ENCODE measurements around the gene CYP39A1. TPM values are rescaled to one million over a fixed set of nuclear protein-coding genes. Genes with fewer than 3 reads are reported as not detected.

The CYP39A1 gene
- total RNA-seq, 1 experiment from 2014 or later, result not detected

DNA sequence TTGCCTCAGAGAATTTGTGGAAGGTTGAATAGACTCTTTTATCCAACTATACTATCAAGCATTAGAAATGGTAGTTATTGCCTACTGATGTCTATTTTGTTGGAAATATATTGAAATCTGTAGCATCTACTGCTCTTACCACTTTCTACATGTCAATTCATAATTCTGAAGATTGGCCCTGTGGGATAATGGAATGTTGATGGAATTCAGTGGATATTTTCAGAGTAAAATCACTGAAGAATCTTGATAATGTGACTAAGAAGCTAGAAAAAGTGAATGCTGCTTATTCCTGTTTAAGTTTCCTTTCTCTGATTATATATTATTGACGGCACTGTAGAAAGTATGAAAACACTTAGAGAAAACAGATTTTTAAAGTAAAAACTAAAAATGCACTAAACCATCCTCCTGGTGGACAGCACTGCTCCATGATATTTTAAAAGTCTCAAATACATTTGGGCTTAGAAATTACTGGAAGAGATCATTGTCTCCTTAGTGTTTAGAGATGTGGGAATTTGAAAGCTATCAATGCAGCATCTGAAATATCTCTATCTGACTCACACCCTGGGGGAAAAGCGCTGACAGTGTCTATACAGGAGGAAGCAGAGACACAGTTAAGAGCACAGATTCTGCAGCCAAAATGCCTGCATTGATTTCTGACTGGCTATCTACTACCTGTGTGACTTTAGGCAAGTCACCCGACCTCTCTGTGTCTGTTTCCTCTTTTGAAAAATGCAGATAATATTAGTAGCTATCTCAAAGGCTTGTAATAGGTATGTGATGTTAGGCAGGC lies 123.5 kb downstream of the CYP39A1 start:
- no peaks in the 10 kb centered on the region for H3K4me1 ChIP-seq (ENCODE audit: insufficient read depth, low read length, poor library complexity, severe bottlenecking)
- BruUV-seq (replicated peaks), result no TSS peak
- intact Hi-C loops (cut with micrococcal nuclease; ENCODE audit: unreplicated experiment), result no loop called here
- no peaks in the 10 kb centered on the region for H3K9me3 ChIP-seq (ENCODE audit: low read depth, low read length, poor library complexity, severe bottlenecking)
- no peak for TF ChIP-seq EZH2 (IDR thresholded peaks at IDR 0.05; ENCODE audit: borderline replicate concordance, low read depth, low read length, poor library complexity, severe bottlenecking)
- TF ChIP-seq, protein P1, sequence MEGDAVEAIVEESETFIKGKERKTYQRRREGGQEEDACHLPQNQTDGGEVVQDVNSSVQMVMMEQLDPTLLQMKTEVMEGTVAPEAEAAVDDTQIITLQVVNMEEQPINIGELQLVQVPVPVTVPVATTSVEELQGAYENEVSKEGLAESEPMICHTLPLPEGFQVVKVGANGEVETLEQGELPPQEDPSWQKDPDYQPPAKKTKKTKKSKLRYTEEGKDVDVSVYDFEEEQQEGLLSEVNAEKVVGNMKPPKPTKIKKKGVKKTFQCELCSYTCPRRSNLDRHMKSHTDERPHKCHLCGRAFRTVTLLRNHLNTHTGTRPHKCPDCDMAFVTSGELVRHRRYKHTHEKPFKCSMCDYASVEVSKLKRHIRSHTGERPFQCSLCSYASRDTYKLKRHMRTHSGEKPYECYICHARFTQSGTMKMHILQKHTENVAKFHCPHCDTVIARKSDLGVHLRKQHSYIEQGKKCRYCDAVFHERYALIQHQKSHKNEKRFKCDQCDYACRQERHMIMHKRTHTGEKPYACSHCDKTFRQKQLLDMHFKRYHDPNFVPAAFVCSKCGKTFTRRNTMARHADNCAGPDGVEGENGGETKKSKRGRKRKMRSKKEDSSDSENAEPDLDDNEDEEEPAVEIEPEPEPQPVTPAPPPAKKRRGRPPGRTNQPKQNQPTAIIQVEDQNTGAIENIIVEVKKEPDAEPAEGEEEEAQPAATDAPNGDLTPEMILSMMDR (conservative IDR thresholded peaks at IDR 0.05; ENCODE audit: low read depth, low read length), result no peak
- H3K27ac ChIP-seq (ENCODE audit: low read depth, low read length, poor library complexity, severe bottlenecking), result no peak overlapping the region
- ChIA-PET POLR2A (ENCODE audit: low non-redundant PET) (interaction anchor here (0.8 kb wide), 1 partner anchor 354 kb away, joined by 3 read pairs; no protein-coding TSS in a partner anchor), CTCF (no interaction called here)
- no peaks in the 10 kb centered on the region for H3K36me3 ChIP-seq (ENCODE audit: insufficient read depth, low read length, poor library complexity, severe bottlenecking)
- no peaks in the 10 kb centered on the region for H3K27me3 ChIP-seq (replicated peaks; ENCODE audit: insufficient read depth, low read depth, low read length, poor library complexity)
- no peak overlapping the region for H3K4me3 ChIP-seq (ENCODE audit: low read depth, low read length, poor library complexity, severe bottlenecking)
- DNase-seq (ENCODE audit: low spot score), result no peak

DNA sequence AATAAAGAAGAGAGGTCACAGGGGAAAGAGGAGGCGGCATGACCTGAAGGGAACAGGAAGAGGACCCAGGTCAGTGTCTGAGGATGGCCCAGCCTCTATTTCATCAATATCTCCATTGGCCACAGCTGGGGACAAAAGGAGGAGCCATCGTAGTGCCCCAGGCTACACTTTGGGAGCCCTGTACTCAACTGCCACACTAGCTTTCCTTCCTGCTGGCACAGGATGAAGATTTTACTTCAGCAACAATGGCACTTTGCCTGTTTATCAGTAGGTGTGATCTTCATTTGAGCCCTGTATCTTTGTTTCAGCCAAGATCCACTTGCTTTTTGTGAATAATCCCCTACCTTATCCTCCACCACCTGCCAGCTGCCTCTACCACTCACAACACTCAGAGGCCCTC lies 126.0 kb downstream of the CYP39A1 start:
- no peaks in the 10 kb centered on the region for H3K36me3 ChIP-seq (ENCODE audit: insufficient read depth, low read length, poor library complexity, severe bottlenecking)
- POLR2A ChIA-PET (ENCODE audit: low non-redundant PET), result no interaction called here
- BruUV-seq (replicated peaks), result no TSS peak
- H3K27ac ChIP-seq (ENCODE audit: low read depth, low read length, poor library complexity, severe bottlenecking), result no peak overlapping the region
- TF ChIP-seq EZH2 (IDR thresholded peaks at IDR 0.05; ENCODE audit: borderline replicate concordance, low read depth, low read length, poor library complexity, severe bottlenecking), result no peak
- TF ChIP-seq, protein P1 (conservative IDR thresholded peaks at IDR 0.05; ENCODE audit: low read depth, low read length), result no peak
- DNase-seq (ENCODE audit: low spot score), result no peak
- no peaks in the 10 kb centered on the region for H3K4me1 ChIP-seq (ENCODE audit: insufficient read depth, low read length, poor library complexity, severe bottlenecking)
- H3K4me3 ChIP-seq (ENCODE audit: low read depth, low read length, poor library complexity, severe bottlenecking), result no peak overlapping the region
- H3K27me3 ChIP-seq (replicated peaks; ENCODE audit: insufficient read depth, low read depth, low read length, poor library complexity), result no peaks in the 10 kb centered on the region
- no peaks in the 10 kb centered on the region for H3K9me3 ChIP-seq (ENCODE audit: low read depth, low read length, poor library complexity, severe bottlenecking)
- intact Hi-C loops (cut with micrococcal nuclease; ENCODE audit: unreplicated experiment), result no loop called here
- CTCF ChIA-PET, result no interaction called here

DNA sequence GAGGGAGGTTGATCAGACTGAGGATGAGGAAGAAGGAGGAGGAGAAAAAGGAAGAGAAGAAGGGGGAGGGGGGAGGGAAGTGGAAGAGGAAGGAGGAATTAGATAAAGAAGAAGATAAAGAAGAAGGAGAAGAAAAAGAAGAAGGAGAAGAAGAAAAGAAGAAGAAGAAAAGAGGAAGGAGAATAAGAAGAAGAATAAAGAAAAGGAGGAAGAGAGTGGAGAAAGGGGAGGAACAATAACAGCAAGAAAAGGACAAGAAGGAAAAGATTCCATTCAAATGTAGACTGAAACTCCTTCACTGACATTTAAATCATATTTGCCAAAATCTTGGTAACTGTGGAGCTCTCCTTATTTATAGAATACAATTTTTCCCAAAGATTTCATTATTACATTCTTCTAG lies 127.0 kb downstream of the CYP39A1 start:
- BruUV-seq (replicated peaks), result no TSS peak
- H3K27me3 ChIP-seq (replicated peaks; ENCODE audit: insufficient read depth, low read depth, low read length, poor library complexity), result no peaks in the 10 kb centered on the region
- intact Hi-C loops (cut with micrococcal nuclease; ENCODE audit: unreplicated experiment), result no loop called here
- no peak for DNase-seq (ENCODE audit: low spot score)
- ChIA-PET CTCF (no interaction called here), POLR2A (ENCODE audit: low non-redundant PET) (no interaction called here)
- no peak overlapping the region for H3K27ac ChIP-seq (ENCODE audit: low read depth, low read length, poor library complexity, severe bottlenecking)
- H3K4me1 ChIP-seq (ENCODE audit: insufficient read depth, low read length, poor library complexity, severe bottlenecking), result no peaks in the 10 kb centered on the region
- H3K4me3 ChIP-seq (ENCODE audit: low read depth, low read length, poor library complexity, severe bottlenecking), result no peak overlapping the region
- no peaks in the 10 kb centered on the region for H3K36me3 ChIP-seq (ENCODE audit: insufficient read depth, low read length, poor library complexity, severe bottlenecking)
- H3K9me3 ChIP-seq (ENCODE audit: low read depth, low read length, poor library complexity, severe bottlenecking), result no peaks in the 10 kb centered on the region
- no peak for TF ChIP-seq EZH2 (IDR thresholded peaks at IDR 0.05; ENCODE audit: borderline replicate concordance, low read depth, low read length, poor library complexity, severe bottlenecking)
- TF ChIP-seq, protein P1 (conservative IDR thresholded peaks at IDR 0.05; ENCODE audit: low read depth, low read length), result no peak
